HG03108 (cell line): ENCODE data around the gene RAD51.

Source experiments
- ATAC-seq: cut with Tn5 transposase; IDR thresholded peaks from one replicate; pipeline ENCODE4 v1.9.1; 2021; ENCODE audit warnings: moderate library complexity; ENCODE audit not compliant: unreplicated experiment

RAD51 gene

GRCh38 chr15:40776537-40777141 is 81.7 kb downstream of the RAD51 start:
- ATAC-seq: no peak
